ENCODE data around the gene ZHX3. TPM values are rescaled to one million over a fixed set of nuclear protein-coding genes. Genes with fewer than 3 reads are reported as not detected.

ZHX3 gene
- total and polyA plus RNA-seq, 2 donors from 2014 or later, result 24.7 to 153 TPM

DNA sequence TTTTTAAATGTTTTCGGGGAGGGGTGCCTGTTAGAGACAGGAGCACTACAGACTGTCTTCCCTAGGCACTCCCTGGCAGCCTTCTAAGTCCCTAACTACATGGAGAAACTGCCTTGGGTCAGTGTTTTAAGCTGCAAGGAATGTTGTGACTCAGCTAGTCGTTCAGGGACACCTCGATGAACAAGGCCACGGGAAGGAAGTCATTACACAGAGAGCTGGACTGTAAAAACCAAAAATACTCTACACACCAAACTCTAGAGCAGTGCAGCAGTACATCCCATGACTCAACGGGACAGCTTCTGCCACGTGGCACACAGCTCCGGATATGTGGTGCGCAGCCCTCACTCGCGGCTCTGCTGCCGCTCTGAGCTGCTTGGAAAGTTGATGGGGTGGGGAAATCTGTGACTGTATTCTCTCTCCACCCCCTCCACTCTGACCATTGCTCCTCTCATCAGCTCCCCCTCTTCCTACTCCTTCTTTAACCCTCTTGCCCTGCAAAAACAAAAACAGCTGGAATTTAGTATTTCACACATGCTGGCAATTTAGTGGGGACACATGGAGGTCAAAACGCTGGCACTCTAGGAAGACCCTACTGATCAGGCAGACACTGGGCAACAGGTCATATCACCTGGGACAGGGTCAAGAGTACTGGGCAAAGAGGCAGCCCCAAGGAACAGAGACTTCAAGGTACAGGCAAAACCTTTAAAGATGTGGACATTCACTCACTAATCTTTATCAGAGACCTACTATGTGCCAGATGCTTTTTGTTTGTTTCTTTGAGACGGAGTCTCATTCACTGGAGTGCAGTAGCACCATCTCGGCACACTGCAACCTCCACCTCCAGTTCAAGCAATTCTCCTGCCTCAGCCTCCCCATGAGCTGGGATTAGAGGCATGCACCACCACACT lies 12.2 kb upstream of the ZHX3 start:
- Histone ChIP-seq H3K9ac (ENCODE audit: low read length in 3 of 3) (peak overlapping the region in 2 of 3 donors; percentile 21 to 26), H3K4me3 (ENCODE audit: low read length in 3 of 3) (peak overlapping the region in 2 of 3 donors; percentile 4 to 6), H3K4me1 (ENCODE audit: control insufficient read depth in 2 of 3, insufficient read depth in 2 of 3, low read depth in 1 of 3, low read length in 3 of 3) (peaks cover 5 to 21% (median 9%) of the 10 kb centered on the region in 3 donors), H3K9me3 (ENCODE audit: control insufficient read depth in 2 of 3, insufficient read depth in 1 of 3, low read length in 3 of 3) (no peaks in the 10 kb centered on the region), H3K27ac (ENCODE audit: low read depth in 2 of 2, low read length in 2 of 2) (peak overlapping the region; percentile 68 to 92), H3K36me3 (ENCODE audit: control insufficient read depth in 2 of 3, insufficient read depth in 3 of 3, low read length in 3 of 3) (no peaks in the 10 kb centered on the region), H3K27me3 (ENCODE audit: control insufficient read depth, insufficient read depth, low read length) (no peaks in the 10 kb centered on the region)
- no peak for FAIRE-seq
- TF ChIP-seq, protein P1, sequence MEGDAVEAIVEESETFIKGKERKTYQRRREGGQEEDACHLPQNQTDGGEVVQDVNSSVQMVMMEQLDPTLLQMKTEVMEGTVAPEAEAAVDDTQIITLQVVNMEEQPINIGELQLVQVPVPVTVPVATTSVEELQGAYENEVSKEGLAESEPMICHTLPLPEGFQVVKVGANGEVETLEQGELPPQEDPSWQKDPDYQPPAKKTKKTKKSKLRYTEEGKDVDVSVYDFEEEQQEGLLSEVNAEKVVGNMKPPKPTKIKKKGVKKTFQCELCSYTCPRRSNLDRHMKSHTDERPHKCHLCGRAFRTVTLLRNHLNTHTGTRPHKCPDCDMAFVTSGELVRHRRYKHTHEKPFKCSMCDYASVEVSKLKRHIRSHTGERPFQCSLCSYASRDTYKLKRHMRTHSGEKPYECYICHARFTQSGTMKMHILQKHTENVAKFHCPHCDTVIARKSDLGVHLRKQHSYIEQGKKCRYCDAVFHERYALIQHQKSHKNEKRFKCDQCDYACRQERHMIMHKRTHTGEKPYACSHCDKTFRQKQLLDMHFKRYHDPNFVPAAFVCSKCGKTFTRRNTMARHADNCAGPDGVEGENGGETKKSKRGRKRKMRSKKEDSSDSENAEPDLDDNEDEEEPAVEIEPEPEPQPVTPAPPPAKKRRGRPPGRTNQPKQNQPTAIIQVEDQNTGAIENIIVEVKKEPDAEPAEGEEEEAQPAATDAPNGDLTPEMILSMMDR (IDR thresholded peaks at IDR 0.05; ENCODE audit: borderline replicate concordance, extremely low read depth, insufficient read depth), result no peak
- DNase-seq, result peak in 3 of 5 donors; percentile 50 to 95 (median 80)
- intact Hi-C loops (cut with DNase I), result no loop called here

DNA sequence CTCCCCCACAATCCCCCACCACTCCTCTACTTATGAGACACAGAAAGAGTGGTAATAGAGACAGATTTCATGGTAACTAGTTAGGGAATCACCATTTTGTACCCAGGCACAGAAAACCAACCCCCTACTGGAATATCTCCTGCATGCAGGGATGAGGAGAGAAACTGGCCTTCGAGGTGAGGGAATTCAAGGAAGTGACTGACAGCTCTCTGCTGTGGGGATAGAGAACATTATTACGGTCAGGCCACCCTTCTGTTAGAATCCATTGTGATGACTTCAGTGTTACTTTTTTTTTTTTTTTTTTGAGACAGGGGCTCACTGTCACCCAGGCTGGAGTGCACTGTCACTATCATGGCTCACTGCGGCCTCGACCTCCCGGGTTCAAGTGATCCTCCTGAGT lies 9.6 kb upstream of the ZHX3 start:
- Histone ChIP-seq H3K4me1 (ENCODE audit: control insufficient read depth in 2 of 3, insufficient read depth in 2 of 3, low read depth in 1 of 3, low read length in 3 of 3) (peaks cover 5 to 14% (median 5%) of the 10 kb centered on the region in 3 donors), H3K36me3 (ENCODE audit: control insufficient read depth in 2 of 3, insufficient read depth in 3 of 3, low read length in 3 of 3) (no peaks in the 10 kb centered on the region), H3K9ac (ENCODE audit: low read length in 3 of 3) (no peak overlapping the region), H3K27me3 (ENCODE audit: control insufficient read depth, insufficient read depth, low read length) (no peaks in the 10 kb centered on the region), H3K9me3 (ENCODE audit: control insufficient read depth in 2 of 3, insufficient read depth in 1 of 3, low read length in 3 of 3) (no peaks in the 10 kb centered on the region), H3K27ac (ENCODE audit: low read depth in 2 of 2, low read length in 2 of 2) (no peak overlapping the region), H3K4me3 (ENCODE audit: low read length in 3 of 3) (no peak overlapping the region)
- DNase-seq (no peak), FAIRE-seq (no peak)
- intact Hi-C loops (cut with DNase I), result no loop called here
- TF ChIP-seq, protein P1 (IDR thresholded peaks at IDR 0.05; ENCODE audit: borderline replicate concordance, extremely low read depth, insufficient read depth), result no peak

DNA sequence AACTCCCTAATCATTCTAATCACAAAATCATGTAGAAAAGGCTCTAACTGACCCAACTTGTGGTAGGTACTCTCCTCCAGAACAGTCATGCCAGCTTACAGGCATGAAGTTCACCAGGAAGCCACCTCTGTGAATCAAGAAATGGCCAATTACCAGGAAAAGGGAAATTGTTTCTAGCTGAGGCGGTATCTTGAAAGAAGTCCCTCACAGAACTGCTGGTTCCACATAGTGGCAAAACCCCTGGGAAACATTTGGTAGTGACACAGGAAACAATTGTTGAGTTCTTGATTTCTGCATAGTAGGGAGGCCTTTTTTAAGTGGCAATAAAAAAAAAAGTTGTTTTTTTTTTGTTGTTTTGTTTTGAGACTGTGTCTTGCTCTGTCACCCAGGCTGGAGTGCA lies 3.4 kb upstream of the ZHX3 start:
- Histone ChIP-seq H3K36me3 (ENCODE audit: control insufficient read depth in 2 of 3, insufficient read depth in 3 of 3, low read length in 3 of 3) (no peaks in the 10 kb centered on the region), H3K4me3 (ENCODE audit: low read length in 3 of 3) (no peak overlapping the region), H3K4me1 (ENCODE audit: control insufficient read depth in 2 of 3, insufficient read depth in 2 of 3, low read depth in 1 of 3, low read length in 3 of 3) (peaks cover 0 to 7% (median 0%) of the 10 kb centered on the region in 3 donors), H3K27me3 (ENCODE audit: control insufficient read depth, insufficient read depth, low read length) (no peaks in the 10 kb centered on the region), H3K9ac (ENCODE audit: low read length in 3 of 3) (no peak overlapping the region), H3K27ac (ENCODE audit: low read depth in 2 of 2, low read length in 2 of 2) (no peak overlapping the region), H3K9me3 (ENCODE audit: control insufficient read depth in 2 of 3, insufficient read depth in 1 of 3, low read length in 3 of 3) (no peaks in the 10 kb centered on the region)
- DNase-seq (no peak), FAIRE-seq (no peak)
- intact Hi-C loops (cut with DNase I), result no loop called here
- TF ChIP-seq, protein P1 (IDR thresholded peaks at IDR 0.05; ENCODE audit: borderline replicate concordance, extremely low read depth, insufficient read depth), result no peak

Measured in kidney (tissue), 14 donors.